Transverse colon (tissue), 4 donors: ENCODE measurements around the gene CHEK2.

Experiments
- CTCF ChIP-seq, 5 experiments: fragments of 200-600 bp in 3 of 5; fragments of 450-650 bp in 2 of 5; sonication (generic) in 3 of 5; IDR thresholded peaks; 1 replicate in 2 of 5; 2 replicates in 3 of 5; pipeline ENCODE4 v1.5.1; 2016 to 2017; ENCODE audit warnings: antibody characterized with exemption in 5 of 5, inconsistent platforms in 3 of 5, mild to moderate bottlenecking in 2 of 5, moderate library complexity in 1 of 5
- POLR2A ChIP-seq: fragments of 450-650 bp; IDR thresholded peaks from one replicate; pipeline ENCODE4 v1.6.1; 2016; ENCODE audit warnings: antibody characterized with exemption, mild to moderate bottlenecking, moderate library complexity
- POLR2AphosphoS5 ChIP-seq, 3 donors: sonication (generic); formaldehyde crosslinking; IDR thresholded peaks; one replicate each; pipeline ENCODE4 v1.6.1; 2016; ENCODE audit warnings: antibody characterized with exemption in 3 of 3

GRCh38 chr22:28768701-28769393 is 27.2 kb upstream of the CHEK2 start:
- TF ChIP-seq CTCF (IDR thresholded peaks at IDR 0.05) (no peak), POLR2A (no peak), POLR2AphosphoS5 (IDR thresholded peaks at IDR 0.05) (no peak)
